ENCODE data around the gene NRK. TPM values are rescaled to one million over a fixed set of nuclear protein-coding genes. Genes with fewer than 3 reads are reported as not detected.

Gene NRK
- total and polyA plus RNA-seq, 9 of the 15 experiments (the other 6 are each of a cell fraction or from before 2014, with no cell fraction given), result 0.07 TPM; not detected in 8

DNA sequence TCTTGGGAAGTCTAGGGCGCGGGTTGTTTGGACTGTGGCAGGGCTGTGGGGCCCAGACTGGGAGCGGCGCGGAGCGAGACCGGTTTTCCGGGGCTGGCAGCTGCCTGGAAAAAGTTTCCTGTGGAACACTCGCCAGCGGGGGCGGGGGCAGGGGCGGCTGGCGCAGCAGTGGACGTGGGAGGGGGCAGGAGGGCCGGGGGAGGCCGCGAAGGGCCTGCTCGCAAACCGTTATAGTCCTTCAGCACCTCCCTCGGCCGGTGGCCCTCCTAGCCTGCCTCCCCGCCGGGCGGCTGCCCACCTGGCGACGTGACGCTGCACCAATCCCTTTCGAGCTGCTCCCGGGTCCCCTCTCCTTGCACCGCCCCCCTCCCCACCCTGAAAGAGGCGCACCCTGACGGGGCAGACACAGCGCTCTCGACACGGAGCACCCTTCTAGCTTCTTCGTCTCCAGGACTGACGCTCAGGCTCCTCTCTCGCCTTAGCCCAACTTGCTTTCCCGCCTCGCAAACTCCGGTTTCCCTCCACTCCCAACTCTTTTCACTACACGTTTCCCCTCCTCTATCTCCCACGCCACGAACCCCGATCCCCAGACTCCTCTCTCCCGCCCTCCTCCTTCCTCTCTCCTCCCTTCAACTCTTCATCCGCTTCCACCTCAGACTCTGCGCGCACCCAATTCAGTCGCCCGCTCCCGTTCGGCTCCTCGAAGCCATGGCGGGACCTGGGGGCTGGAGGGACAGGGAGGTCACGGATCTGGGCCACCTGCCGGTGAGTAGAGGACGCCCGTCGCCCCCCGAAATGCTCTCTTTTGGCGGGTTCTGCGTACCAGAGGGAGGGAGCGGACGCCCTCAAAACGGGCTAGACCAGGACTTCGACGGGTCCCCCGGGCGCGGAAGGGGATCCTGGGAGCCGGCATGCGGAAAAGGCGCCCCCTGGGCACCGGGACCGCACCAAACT lies at the start of gene NRK (continued):
- no peak for TF ChIP-seq ZNF318 (IDR thresholded peaks at IDR 0.05; ENCODE audit: borderline replicate concordance in 1 of 2, low read depth in 1 of 2)
- TF ChIP-seq ZNF79 (CRISPR knock-in tag; IDR thresholded peaks at IDR 0.05; ENCODE audit: low read depth), result no peak
- no peak for TF ChIP-seq ZBTB17 (CRISPR knock-in tag; IDR thresholded peaks at IDR 0.05)
- no peak for TF ChIP-seq PTRF (tag; IDR thresholded peaks at IDR 0.05)
- no peak for TF ChIP-seq POU5F1 (IDR thresholded peaks at IDR 0.05; ENCODE audit: borderline replicate concordance, low read depth, low read length, partially characterized antibody)
- no peak for TF ChIP-seq NFYB (IDR thresholded peaks at IDR 0.05; ENCODE audit: extremely low read depth, insufficient read length)
- no peak for TF ChIP-seq SRSF9 (IDR thresholded peaks at IDR 0.05; ENCODE audit: borderline replicate concordance, low read depth, low read length)
- TF ChIP-seq CTCF (IDR thresholded peaks at IDR 0.05 in 2 of 3, conservative IDR thresholded peaks at IDR 0.05 in 1 of 3; ENCODE audit: insufficient read depth in 2 of 3, low read depth in 1 of 3, low read length in 3 of 3), result no peak
- TF ChIP-seq FIP1L1 (IDR thresholded peaks at IDR 0.05; ENCODE audit: low read depth, low read length, poor library complexity, severe bottlenecking), result no peak
- TF ChIP-seq CCAR2 (IDR thresholded peaks at IDR 0.05; ENCODE audit: low read depth, low read length), result no peak
- no peak for TF ChIP-seq EP300 (IDR thresholded peaks at IDR 0.05; ENCODE audit: low read length)
- no peak for TF ChIP-seq GATA2 (CRISPR knock-in tag; IDR thresholded peaks at IDR 0.05)
- TF ChIP-seq FOXA1 (IDR thresholded peaks at IDR 0.05; ENCODE audit: borderline replicate concordance), result no peak

Measured in K562 (cell line).